Measurements from ENCODE around the gene PLA2G2D.
A peak's percentile ranks its signal among the peaks of the same experiment; 100 is the strongest.

Gene PLA2G2D

GRCh38 chr1:20063861-20064292, 55.5 kb downstream of the PLA2G2D start:
- peak; percentile 28 to 34 for DNase-seq (ENCODE audit: low read depth in 2 of 2)
